ENCODE measurements around the gene FOSL1. TPM values are rescaled to one million over a fixed set of nuclear protein-coding genes. Genes with fewer than 3 reads are reported as not detected.

The FOSL1 gene
- total and polyA plus RNA-seq, 2 donors (not counting 3 experiments of a cell fraction or from before 2014, with no cell fraction given) = 18.1 to 53.8 TPM

- no TSS peak for BruUV-seq (replicated peaks)
- Histone ChIP-seq H3K9me1 (replicated peaks; ENCODE audit: control insufficient read depth, extremely low read depth, insufficient read depth, low read length) (no peaks in the 10 kb centered on the region), H3K36me3 (ENCODE audit: control insufficient read depth in 2 of 2, extremely low read depth in 1 of 2, insufficient read depth in 2 of 2, low read length in 2 of 2) (no peaks in the 10 kb centered on the region), H3K4me2 (ENCODE audit: insufficient read depth, low read length) (no peak overlapping the region), H3K9me3 (replicated peaks; ENCODE audit: control insufficient read depth, insufficient read depth, low read length) (no peaks in the 10 kb centered on the region), H3K79me2 (ENCODE audit: control insufficient read depth, insufficient read depth, low read length) (no peaks in the 10 kb centered on the region), H3K27ac (ENCODE audit: insufficient read depth, low read depth, low read length) (no peak overlapping the region), H3K27me3 (ENCODE audit: control insufficient read depth in 2 of 2, insufficient read depth in 2 of 2, low read length in 2 of 2) (peaks cover 0 to 1% of the 10 kb centered on the region in 2 experiments), H2AFZ (ENCODE audit: low read depth, low read length) (no peak overlapping the region), H4K20me1 (replicated peaks; ENCODE audit: control insufficient read depth, extremely low read depth, insufficient read depth, low read length) (no peaks in the 10 kb centered on the region), H3K4me1 (ENCODE audit: control insufficient read depth, extremely low read depth, insufficient read depth, low read length) (peaks cover 7% of the 10 kb centered on the region), H3K9ac (replicated peaks; ENCODE audit: extremely low read depth, insufficient read depth, low read length) (no peak overlapping the region), H3K4me3 (replicated peaks in 1 of 3; ENCODE audit: insufficient read depth in 1 of 3, low read depth in 1 of 3, low read length in 3 of 3) (no peak overlapping the region)
- CTCF ChIA-PET = interaction anchor here (1.4 kb wide), 1 partner anchor 58 kb away, joined by 3 read pairs; no protein-coding TSS in a partner anchor
- POLR2A ChIA-PET = no interaction called here
- no peak for TF ChIP-seq JUN (IDR thresholded peaks at IDR 0.05; ENCODE audit: borderline replicate concordance, insufficient read depth, insufficient read length, low read depth)
- no peak for TF ChIP-seq FOS (IDR thresholded peaks at IDR 0.05; ENCODE audit: borderline replicate concordance, insufficient read depth, low read length)
- no peak for TF ChIP-seq GATA2 (IDR thresholded peaks at IDR 0.05; ENCODE audit: insufficient read depth, insufficient read length, low read depth, low read length)
- no peak for TF ChIP-seq POLR2AphosphoS5 (IDR thresholded peaks at IDR 0.05; ENCODE audit: insufficient read depth, low read depth, low read length)
- TF ChIP-seq MYC (IDR thresholded peaks at IDR 0.05; ENCODE audit: low read depth, low read length) = no peak
- TF ChIP-seq EZH2 (IDR thresholded peaks at IDR 0.05; ENCODE audit: borderline replicate concordance, low read depth, low read length, severe bottlenecking) = no peak
- TF ChIP-seq, protein P1, sequence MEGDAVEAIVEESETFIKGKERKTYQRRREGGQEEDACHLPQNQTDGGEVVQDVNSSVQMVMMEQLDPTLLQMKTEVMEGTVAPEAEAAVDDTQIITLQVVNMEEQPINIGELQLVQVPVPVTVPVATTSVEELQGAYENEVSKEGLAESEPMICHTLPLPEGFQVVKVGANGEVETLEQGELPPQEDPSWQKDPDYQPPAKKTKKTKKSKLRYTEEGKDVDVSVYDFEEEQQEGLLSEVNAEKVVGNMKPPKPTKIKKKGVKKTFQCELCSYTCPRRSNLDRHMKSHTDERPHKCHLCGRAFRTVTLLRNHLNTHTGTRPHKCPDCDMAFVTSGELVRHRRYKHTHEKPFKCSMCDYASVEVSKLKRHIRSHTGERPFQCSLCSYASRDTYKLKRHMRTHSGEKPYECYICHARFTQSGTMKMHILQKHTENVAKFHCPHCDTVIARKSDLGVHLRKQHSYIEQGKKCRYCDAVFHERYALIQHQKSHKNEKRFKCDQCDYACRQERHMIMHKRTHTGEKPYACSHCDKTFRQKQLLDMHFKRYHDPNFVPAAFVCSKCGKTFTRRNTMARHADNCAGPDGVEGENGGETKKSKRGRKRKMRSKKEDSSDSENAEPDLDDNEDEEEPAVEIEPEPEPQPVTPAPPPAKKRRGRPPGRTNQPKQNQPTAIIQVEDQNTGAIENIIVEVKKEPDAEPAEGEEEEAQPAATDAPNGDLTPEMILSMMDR (IDR thresholded peaks at IDR 0.05; ENCODE audit: extremely low read depth in 1 of 2, insufficient read depth in 1 of 2, low read depth in 1 of 2, low read length in 2 of 2) = no peak
- TF ChIP-seq, protein P2, sequence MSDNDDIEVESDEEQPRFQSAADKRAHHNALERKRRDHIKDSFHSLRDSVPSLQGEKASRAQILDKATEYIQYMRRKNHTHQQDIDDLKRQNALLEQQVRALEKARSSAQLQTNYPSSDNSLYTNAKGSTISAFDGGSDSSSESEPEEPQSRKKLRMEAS (IDR thresholded peaks at IDR 0.05; ENCODE audit: insufficient read depth, insufficient read length) = no peak
- intact Hi-C loops (cut with micrococcal nuclease) (no loop called here), dilution Hi-C loops (cut with MboI; ENCODE audit: extremely low pct_ligation_motif_present, low sequenced_read_pairs) (no loop called here)
- DNase-seq (ENCODE audit: low read depth, low spot score) = no peak
- FAIRE-seq = no peak
These were observed 42.3 kb upstream of the FOSL1 start for GRCh38 chr11:65942531-65942930.

Measured in endothelial cell of umbilical vein (primary cell).